GM12891 (cell line): ENCODE data around the gene LTBP2.
A peak's percentile ranks its signal among the peaks of the same experiment; 100 is the strongest.

Experiments used
- POLR2A ChIP-seq: IDR thresholded peaks from 2 replicates; pipeline ENCODE4 v1.6.1; 2011; ENCODE audit warnings: low read depth, low read length, control low read depth
- POLR2AphosphoS5 ChIP-seq: IDR thresholded peaks from 2 replicates; pipeline ENCODE4 v1.6.1; 2011; ENCODE audit warnings: low read depth, low read length, control low read depth
- SPI1 ChIP-seq: IDR thresholded peaks from 2 replicates; pipeline ENCODE4 v1.6.1; 2011; ENCODE audit warnings: low read depth, low read length, control low read depth

GRCh38 chr14:74614508-74615495, 2.8 kb upstream of the LTBP2 start:
- TF ChIP-seq POLR2A (no peak), POLR2AphosphoS5 (no peak), SPI1 (peak; percentile 19; the same call in 1 of the 2 replicates)
